HG03469 (cell line): ENCODE measurements around the gene CANT1.

Source experiments
- ATAC-seq: cut with Tn5 transposase; IDR thresholded peaks from one replicate; pipeline ENCODE4 v1.9.1; 2021; ENCODE audit warnings: mild to moderate bottlenecking, moderate library complexity, moderate number of reproducible peaks; ENCODE audit not compliant: unreplicated experiment

Gene CANT1

GRCh38 chr17:78997231-78997741 lies 12.3 kb downstream of the CANT1 start:
- no peak for ATAC-seq

DNA sequence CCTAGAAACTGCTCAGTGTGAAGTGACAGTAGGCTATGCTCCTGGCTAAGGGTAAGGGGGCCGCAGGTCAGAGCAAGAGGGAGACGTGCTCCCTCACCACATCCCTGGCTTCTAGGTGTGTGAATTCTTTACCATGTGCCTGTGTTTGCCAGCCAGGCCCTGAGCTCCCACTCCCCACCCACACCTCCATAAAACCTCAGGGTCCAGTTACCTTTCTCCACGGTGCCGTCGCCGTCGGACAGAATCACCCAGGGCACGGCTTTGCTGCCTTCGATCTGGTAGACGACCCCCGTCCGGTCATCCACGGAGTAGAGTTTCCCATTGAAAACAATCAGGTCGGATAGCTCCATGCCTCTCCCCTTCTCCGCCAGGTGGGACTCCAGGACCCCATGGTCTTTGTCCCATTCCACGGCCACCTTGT lies 12.8 kb downstream of the CANT1 start:
- no peak for ATAC-seq

DNA sequence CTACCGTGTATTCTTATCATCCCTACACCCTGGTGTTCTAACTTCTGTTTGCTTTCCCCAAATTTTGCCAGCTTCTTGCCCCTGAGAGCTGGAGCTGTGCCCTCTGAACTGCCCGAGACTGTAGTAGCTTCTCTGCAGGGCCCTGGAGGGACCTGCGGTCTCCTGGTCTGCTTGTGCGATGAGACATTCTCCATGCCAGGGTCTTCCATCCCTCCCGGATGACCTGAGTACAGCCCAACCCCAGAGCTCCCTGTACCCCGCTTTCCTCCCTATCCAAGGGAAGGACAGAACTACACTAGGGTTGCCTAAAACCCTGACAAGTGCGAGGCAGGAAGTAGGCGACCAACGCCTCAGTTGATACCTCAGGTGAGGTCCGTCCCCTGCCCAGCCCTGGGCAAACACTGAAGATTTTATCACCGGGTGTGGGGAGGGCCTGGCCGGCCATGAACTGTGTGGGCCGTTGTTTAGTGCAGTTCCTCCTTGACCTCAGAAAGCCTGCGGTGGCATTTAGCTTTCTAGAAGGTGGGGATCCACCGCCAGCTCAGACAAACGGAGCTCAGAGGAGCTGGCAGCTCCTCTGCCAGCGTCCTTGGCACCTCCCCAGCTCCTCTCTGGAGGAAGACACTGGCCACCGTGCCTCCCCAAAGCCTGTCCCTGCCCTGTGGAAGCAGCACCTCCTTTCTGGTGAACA lies 13.7 kb downstream of the CANT1 start:
- ATAC-seq = no peak

DNA sequence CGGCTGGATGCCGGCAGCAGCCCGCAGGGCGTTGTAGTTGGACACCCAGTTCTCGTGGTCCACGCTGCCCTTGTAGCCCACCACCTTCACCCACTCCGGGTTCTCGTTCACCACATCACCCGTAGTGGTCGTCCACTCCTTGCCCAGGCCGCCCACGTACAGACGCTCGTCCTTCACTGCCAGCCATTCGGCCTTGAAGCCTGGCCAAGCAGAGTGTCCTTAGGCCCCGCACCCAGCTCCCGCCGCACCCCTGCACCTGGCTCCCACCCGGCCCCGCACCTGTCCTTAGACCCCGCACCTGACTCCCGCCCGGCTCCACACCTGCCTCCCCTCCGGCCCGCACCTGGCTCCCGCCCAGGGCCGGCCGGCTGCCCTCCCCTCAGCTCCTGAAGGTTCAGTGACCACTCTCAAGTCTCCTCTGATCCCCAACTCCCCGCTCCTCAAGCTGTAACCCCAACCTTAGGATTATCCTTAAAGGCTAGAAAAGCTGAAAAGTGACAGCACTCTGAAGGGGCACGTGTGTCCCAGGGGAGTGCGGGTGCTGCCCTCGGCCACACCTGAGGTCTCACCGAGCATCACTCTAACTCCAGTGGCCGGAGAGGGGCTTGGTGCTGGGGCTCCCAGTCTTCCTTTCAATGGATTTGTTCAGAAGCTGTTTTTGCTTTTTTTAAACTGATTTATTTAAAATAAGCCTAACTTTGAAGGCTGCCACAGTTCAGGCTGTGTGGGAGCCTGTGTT lies 14.4 kb downstream of the CANT1 start:
- no peak for ATAC-seq

DNA sequence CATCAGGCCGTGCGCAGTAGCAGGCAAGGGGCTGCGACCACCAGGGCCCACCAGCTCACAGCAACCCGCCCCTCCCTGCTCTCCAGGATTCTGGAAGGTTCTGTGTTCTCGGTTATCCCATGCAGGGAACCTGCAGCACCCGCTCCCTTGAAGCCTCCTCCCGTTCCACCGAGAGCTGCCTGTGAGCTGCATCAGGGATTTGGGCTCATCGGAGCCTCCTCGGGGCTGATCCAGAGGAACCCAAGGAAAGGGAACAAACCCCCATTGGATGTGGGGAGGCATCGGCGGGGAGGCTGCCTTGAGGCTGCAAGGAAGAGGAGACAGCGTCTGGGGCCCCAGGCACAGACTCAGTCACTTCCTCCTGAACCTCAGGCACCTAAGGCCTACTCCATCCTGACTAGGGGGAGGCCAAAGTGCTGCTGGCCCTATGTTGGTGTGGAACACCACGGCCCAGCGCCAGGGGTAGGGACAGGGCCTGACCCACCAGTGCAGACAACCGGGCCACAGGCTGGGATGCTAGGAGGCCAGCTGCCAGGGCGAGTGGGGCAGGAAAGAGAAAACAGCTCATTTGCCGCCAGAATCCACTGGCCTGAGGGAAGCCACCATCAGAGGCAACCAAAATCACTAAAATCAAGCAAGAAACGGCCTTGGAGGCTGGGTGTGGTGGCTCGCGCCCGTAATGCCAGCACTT lies 15.4 kb downstream of the CANT1 start:
- ATAC-seq = no peak

- no peak for ATAC-seq
Measured at GRCh38 chr17:78993241-78993956, 16.2 kb downstream of the CANT1 start.

GRCh38 chr17:78992542-78993212 lies 16.9 kb downstream of the CANT1 start:
- ATAC-seq = no peak

GRCh38 chr17:78991906-78992532 lies 17.5 kb downstream of the CANT1 start:
- no peak for ATAC-seq

GRCh38 chr17:78991017-78991738 lies 18.4 kb downstream of the CANT1 start:
- no peak for ATAC-seq

DNA sequence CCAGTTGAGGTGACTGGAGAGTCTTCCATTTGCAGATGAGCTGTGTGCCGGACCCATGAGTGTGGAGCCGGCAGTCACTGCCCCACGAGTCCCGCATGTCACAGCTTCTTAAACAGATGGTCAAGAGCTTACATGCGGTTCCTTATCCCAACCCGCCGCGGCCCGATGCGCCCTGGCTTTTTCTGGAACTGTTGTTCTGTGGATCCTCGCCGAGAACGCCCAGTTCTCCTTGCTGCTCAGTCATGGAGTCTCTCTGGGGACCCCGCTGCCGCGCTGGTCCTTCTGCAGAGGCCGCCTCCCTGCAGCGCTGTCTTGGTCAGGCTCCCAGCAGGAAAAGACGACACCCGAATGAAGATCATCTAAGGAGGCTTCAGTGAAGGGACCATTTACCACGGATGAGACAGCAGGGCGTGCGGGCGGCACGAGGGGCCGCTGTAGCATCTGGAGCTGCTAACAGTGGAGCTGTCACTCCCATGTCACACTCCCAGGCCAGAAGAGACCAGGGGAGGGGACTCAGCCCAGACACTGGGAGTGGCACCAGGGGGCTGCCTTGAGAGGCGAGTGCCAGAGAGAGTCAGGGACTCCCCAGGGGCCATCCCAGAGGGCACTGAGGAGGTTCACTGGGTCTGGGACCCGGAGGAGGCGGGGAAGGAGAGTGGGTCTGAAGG lies 19.1 kb downstream of the CANT1 start:
- ATAC-seq = no peak

- ATAC-seq = no peak
Measured at GRCh38 chr17:78988152-78988551, 21.4 kb downstream of the CANT1 start.

- no peak for ATAC-seq
Measured at GRCh38 chr17:78986649-78987328, 22.8 kb downstream of the CANT1 start.

GRCh38 chr17:78986048-78986648 lies 23.4 kb downstream of the CANT1 start:
- ATAC-seq = no peak

DNA sequence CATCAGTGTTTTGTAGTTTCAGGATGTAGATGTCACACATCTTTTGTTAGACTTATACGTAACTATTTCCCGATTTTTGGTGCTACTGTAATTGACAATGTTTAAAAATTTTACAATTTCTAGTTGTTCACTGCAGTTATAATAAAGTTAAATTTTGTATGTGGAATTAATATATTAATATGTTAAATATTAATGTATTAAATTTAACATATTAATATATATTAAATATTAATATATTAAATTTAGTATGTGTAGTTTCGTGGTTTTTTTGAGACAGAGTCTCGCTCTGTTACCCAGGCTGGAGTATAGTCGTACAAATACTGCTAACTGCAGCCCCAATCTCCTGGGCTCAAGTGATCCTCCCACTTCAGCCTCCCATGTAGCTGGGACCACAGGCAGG lies 24.2 kb downstream of the CANT1 start:
- no peak for ATAC-seq

DNA sequence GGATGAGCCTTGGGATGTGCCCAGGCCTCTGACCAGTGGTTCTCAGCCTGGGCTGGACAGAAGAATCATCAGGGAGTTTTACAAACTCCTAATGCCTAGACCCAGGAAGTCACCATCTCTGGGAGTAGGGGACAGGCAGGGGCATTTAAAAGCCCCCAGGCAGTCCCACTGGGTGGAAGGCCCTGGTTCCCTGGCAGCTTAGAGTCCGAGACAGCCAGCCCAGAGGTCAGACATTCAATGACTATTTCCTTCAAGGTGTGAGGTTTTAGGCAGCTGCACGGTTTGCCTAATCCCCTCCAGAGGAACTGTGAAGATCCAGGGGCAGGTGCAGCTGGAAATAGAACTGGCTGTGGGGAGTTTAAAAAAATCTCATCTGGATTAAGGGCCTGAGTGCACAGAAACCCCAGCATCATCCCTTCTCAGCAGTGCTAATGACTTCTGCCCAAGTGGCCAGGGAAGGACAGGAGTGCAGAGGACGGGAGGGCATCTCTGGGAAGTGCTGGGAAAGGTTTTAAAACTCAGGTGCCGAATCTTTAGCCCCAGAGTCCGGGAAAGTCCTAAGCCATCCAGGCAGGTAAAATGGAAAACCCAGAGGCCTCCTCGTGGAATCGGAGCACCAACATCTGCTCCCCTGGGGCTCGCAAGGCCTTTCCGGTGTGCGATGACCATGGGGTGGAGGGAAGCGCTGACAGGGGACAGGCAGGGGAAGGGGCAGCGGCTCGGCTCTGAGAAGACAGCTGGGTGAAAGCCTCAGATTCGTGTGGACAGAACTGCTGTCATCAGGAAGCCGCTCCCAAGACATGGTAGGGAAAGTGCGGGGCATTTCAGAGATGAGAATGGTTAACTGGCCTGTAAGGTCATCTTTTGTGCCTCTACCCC lies 28.3 kb downstream of the CANT1 start:
- no peak for ATAC-seq

GRCh38 chr17:78980624-78980972 lies 29.0 kb downstream of the CANT1 start:
- ATAC-seq = no peak
